ENCODE results near the gene CERS1. TPM values are rescaled to one million over a fixed set of nuclear protein-coding genes. Genes with fewer than 3 reads are reported as not detected.

Gene CERS1
- total and polyA plus RNA-seq, 4 donors: 0.28 TPM; not detected in 3

- peak; percentile 77 to 88 for TF ChIP-seq HNF4A (conservative IDR thresholded peaks at IDR 0.05)
- TF ChIP-seq RAD21 (IDR thresholded peaks at IDR 0.05): peak; percentile 37 to 57
- TF ChIP-seq RXRA (IDR thresholded peaks at IDR 0.05): peak; percentile 72 to 87
- no peak for TF ChIP-seq FOXA1 (IDR thresholded peaks at IDR 0.05)
- TF ChIP-seq TAF1 (conservative IDR thresholded peaks at IDR 0.05): no peak
- peak; percentile 88 for TF ChIP-seq MAX (IDR thresholded peaks at IDR 0.05)
Observed at GRCh38 chr19:18839465-18840287, 56.3 kb downstream of the CERS1 start (continued).

GRCh38 chr19:18834644-18834984 lies 61.3 kb downstream of the CERS1 start:
- Histone ChIP-seq H3K4me1 (ENCODE audit: control insufficient read depth in 4 of 4, insufficient read depth in 4 of 4, low read length in 3 of 4) (peaks cover 14 to 54% (median 37%) of the 10 kb centered on the region in 4 donors), H3K9ac (ENCODE audit: low read depth in 1 of 2, low read length in 2 of 2) (no peak overlapping the region)
- no peak for DNase-seq (ENCODE audit: low spot score)

More at GRCh38 chr19:18834644-18834984, 61.3 kb downstream of the CERS1 start:
- Histone ChIP-seq H3K36me3 (ENCODE audit: control insufficient read depth in 4 of 4, insufficient read depth in 3 of 4, low read depth in 1 of 4, low read length in 3 of 4) (peaks cover 0 to 6% (median 0%) of the 10 kb centered on the region in 4 donors), H3K27me3 (ENCODE audit: control insufficient read depth in 4 of 4, insufficient read depth in 4 of 4, low read length in 3 of 4) (no peaks in the 10 kb centered on the region), H3K9me3 (ENCODE audit: control insufficient read depth in 4 of 4, low read length in 3 of 4) (no peaks in the 10 kb centered on the region), H3K27ac (ENCODE audit: low read depth in 1 of 2, low read length in 2 of 2) (peak overlapping the region in 1 of 2 donors; percentile 34), H3K4me3 (ENCODE audit: low read depth in 1 of 3, low read length in 3 of 3) (peak overlapping the region in 1 of 3 donors; percentile 97)
- TF ChIP-seq FOXA2 (IDR thresholded peaks at IDR 0.05): no peak
- TF ChIP-seq HNF4A (conservative IDR thresholded peaks at IDR 0.05): no peak
- TF ChIP-seq SP1 (IDR thresholded peaks at IDR 0.05): no peak
- no peak for TF ChIP-seq ATF3 (IDR thresholded peaks at IDR 0.05)
- TF ChIP-seq TAF1 (conservative IDR thresholded peaks at IDR 0.05): no peak
- no peak for TF ChIP-seq NR2F2 (IDR thresholded peaks at IDR 0.05)
- TF ChIP-seq YY1 (IDR thresholded peaks at IDR 0.05): no peak
- TF ChIP-seq CTCF (IDR thresholded peaks at IDR 0.05; ENCODE audit: low read depth, low read length, missing input control): no peak
- no peak for TF ChIP-seq FOXA1 (IDR thresholded peaks at IDR 0.05)
- no peak for TF ChIP-seq RAD21 (IDR thresholded peaks at IDR 0.05)
- TF ChIP-seq HNF4G (IDR thresholded peaks at IDR 0.05): no peak
- no peak for TF ChIP-seq RXRA (IDR thresholded peaks at IDR 0.05)
- no peak for TF ChIP-seq JUND (IDR thresholded peaks at IDR 0.05)
- TF ChIP-seq REST (IDR thresholded peaks at IDR 0.05): no peak
- no peak for TF ChIP-seq ZBTB33 (IDR thresholded peaks at IDR 0.05)
- TF ChIP-seq GABPA (IDR thresholded peaks at IDR 0.05 in 1 of 2, conservative IDR thresholded peaks at IDR 0.05 in 1 of 2): no peak
- TF ChIP-seq EGR1 (IDR thresholded peaks at IDR 0.05; ENCODE audit: low read depth in 2 of 2): no peak
- 61% methylated on average over 4 of the region's 4 CpGs for WGBS
